NCI-H526 (cell line): ENCODE results near the gene ABCC2.
"Not testable (repeated sequence)": the region's sequence is repeated elsewhere in the genome, so short reads cannot be mapped to it uniquely, and the experiment has no call there.

Experiments used
- DNase-seq, 2 experiments: peaks; one replicate each; lab custom pipeline; 2025; lab: John Stamatoyannopoulos, UW

ABCC2 gene

DNA sequence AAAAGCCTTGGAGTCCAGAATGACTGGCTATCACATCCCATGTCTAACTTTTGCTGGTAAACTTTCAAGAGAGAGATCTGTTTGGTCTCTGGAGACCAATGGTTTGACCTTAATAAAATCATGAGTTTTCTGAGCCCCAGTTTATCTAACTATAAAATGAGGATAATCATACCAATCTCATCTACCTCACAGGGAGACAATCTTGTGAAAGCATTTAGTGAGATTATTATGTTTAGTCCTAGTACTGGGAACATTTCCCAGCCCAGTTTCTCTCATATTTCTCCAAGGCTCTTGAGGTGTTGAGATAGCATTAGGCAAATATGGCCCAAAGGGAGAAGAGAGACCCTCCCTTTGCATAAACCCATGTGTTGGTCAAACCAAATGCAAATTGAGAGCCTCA is 25.8 kb downstream of the ABCC2 start:
- DNase-seq = peak in 1 of 2 experiments; percentile 41

DNA sequence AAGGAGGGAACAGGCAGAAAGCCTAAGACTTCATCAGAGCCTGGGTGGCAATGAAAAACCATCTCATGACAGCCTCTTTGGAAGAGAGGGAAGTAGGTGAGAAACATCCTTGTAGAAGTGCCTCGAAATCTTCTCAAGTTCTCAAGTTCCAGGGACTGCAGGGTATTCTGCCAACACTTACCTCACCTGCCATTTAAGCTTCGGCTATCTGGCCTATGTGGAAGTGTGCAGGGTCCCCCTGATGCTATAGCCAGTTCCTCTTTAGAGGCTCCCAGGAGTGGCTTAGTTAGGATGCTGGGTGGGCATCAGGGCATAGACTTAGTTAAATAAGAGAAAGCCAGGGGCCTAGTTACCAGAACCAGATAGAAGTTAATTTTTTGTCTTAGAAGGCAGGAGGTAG is 27.0 kb downstream of the ABCC2 start:
- no peak for DNase-seq

DNA sequence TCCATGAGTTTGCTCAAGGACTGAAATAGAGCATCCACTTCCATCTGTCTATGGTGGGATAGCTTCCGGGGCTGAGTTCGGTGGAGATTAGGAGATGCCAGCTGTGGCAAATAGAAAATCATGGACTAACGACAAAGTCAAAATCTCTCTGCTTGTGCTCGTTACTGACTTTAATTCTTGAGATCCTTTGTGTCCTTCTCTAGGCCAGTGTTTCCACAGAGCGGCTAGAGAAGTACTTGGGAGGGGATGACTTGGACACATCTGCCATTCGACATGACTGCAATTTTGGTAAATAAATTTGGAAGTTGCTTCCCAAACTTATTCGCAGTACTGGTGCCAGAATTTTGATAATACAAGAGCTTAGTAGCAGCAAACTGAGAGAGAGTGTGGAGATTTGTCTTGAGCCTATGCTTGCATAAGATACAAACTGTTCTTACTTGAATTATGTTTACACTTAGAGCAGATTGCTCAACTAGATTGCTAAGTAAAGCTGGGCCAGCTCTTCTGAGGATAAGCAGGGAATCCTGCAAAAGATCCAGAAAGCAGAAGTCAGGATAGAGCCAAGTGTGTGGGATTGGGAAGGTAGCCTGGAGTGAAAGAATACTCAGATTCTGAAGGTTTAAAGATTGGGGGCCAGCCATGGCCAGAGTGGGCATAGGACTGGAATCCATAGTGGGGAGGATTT is 27.6 kb downstream of the ABCC2 start:
- DNase-seq = no peak

DNA sequence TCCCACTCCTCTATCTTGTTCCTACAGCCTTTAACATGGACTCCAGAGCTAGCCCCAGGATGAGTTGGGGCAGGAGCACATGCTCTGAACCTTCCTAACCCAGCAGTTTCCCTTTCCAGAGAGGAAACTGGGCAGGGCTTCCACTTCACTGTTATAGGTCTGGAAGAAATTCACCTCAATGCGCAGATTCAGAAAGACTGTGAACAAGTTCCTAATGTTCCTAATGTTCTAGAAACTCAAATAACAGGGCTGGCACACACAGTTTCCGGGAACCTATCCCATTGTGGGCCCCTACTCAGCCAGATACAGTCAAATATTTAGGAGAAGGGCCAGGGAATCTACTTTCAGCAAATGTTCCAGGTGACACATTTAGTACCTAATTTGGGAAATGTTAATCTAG is 29.7 kb downstream of the ABCC2 start:
- no peak for DNase-seq

DNA sequence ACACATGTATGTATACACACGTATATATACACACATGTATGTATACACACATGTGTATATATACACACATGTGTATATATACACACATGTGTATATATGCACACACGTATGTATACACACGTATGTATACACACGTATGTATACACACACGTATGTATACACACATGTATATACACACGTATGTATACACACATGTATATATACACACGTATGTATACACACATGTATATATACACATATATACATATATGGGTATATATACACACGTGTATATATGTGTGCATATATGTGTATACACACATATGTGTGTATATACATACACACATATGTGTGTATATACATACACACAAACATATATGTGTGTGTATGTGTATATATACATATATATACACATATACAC is 31.7 kb downstream of the ABCC2 start:
- no peak for DNase-seq

DNA sequence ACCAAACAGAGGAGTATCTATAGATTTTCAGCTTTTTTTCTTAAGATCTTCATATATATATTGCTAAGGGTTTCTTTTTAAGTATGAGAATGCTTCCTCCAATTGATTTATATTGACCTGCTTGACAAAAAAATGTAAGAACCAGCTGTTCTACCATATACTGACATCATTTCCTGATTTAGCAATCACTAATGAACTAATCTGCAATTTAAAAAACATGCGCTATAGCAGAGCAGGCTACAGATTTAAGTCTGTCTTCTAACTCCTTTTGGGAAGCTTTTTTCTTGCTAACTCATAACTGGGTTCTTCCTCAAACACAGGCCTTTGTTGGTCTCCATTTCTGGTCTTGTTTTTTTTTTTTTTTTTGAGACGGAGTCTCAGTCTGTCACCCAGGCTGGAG is 33.2 kb downstream of the ABCC2 start:
- DNase-seq = no peak

DNA sequence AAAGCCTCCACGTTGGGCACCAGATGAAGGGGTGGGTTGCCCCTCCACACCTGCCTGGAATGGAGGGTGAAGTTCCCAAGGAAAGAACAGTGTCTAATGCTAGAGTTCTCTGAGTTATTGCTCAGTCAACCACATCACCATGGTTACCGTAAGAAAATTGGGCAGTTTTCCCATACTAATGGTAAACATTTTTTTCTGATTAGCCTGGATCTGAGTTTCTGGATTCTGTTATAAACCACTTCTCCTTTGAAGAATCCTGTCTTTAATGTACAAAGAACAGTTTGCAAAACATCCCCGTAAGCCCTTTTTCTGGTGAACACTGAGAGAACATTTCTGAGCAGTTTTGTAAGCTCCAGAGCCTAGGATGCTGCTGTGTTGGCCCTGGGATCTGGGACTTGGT is 45.5 kb downstream of the ABCC2 start:
- DNase-seq = no peak

GRCh38 chr10:99828464-99828863 is 46.0 kb downstream of the ABCC2 start:
- no peak for DNase-seq

- DNase-seq = no peak
Observed at GRCh38 chr10:99832439-99832838, 50.0 kb downstream of the ABCC2 start.

DNA sequence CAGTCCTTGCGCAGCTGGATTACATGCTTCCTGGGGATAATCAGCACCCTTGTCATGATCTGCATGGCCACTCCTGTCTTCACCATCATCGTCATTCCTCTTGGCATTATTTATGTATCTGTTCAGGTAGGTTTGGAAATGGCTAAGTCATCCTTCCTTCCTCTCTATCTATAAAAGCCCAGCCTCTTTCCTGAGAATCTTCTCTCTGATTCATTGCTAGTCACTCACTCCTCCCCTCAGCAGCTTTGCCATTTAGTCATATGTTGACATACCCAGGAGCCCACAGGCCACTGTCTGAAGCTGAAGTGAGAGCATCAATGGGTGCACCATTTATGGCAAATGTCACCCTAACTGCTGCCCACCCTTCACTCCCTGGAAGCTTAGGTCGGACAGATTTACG is 52.0 kb downstream of the ABCC2 start:
- DNase-seq = no peak

- DNase-seq = no peak
Observed at GRCh38 chr10:99835947-99836346, 53.5 kb downstream of the ABCC2 start.

GRCh38 chr10:99836711-99837110 is 54.3 kb downstream of the ABCC2 start:
- DNase-seq = no peak

- not testable (repeated sequence) for DNase-seq
Observed at GRCh38 chr10:99840859-99841258, 58.4 kb downstream of the ABCC2 start.

- DNase-seq = no peak
Observed at GRCh38 chr10:99841746-99842145, 59.3 kb downstream of the ABCC2 start.

- no peak for DNase-seq
Observed at GRCh38 chr10:99843310-99843709, 60.9 kb downstream of the ABCC2 start.

- no peak for DNase-seq
Observed at GRCh38 chr10:99844433-99844955, 62.1 kb downstream of the ABCC2 start.

GRCh38 chr10:99845837-99846382 is 63.5 kb downstream of the ABCC2 start:
- peak; percentile 38 to 83 for DNase-seq

- no peak for DNase-seq
Observed at GRCh38 chr10:99849057-99849456, 66.6 kb downstream of the ABCC2 start.

- DNase-seq = peak; percentile 52 to 58
Observed at GRCh38 chr10:99849536-99849935, 67.1 kb downstream of the ABCC2 start.

- DNase-seq = peak; percentile 33 to 48
Observed at GRCh38 chr10:99850021-99850766, 67.8 kb downstream of the ABCC2 start.

GRCh38 chr10:99850767-99851340 is 68.4 kb downstream of the ABCC2 start:
- no peak for DNase-seq

DNA sequence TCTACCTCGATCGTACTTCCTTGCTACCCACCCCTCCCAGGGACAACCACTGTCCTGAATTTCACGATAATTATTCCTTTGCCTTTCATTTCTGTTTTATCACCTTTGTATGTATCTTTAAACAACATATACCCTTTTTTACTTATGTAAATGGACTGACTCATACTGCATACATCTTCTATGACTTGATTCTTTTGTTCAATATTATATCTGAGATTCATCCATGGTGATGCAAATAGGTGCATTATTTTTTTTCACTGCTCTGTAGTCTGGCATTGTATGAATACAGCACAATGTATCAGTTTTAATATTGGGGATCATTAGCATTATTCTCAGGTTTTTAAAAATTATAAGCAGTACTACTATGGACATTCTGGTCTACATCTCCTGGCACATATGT is 69.4 kb downstream of the ABCC2 start:
- DNase-seq = no peak
